NCI-H526 treated with DMSO at 0.1 percent for 48 hours (cell line): ENCODE measurements around the gene LRRC14B.

Source experiments
- DNase-seq: peaks from one replicate; lab custom pipeline; 2025; lab: John Stamatoyannopoulos, UW

LRRC14B gene

GRCh38 chr5:174876-175465 is 16.3 kb upstream of the LRRC14B start:
- no peak for DNase-seq

- DNase-seq, result no peak
Measured at GRCh38 chr5:176296-176823, 14.9 kb upstream of the LRRC14B start.

- DNase-seq, result no peak
Measured at GRCh38 chr5:178110-178509, 13.2 kb upstream of the LRRC14B start.

- no peak for DNase-seq
Measured at GRCh38 chr5:179401-179800, 11.9 kb upstream of the LRRC14B start.

GRCh38 chr5:180286-180918 is 10.9 kb upstream of the LRRC14B start:
- no peak for DNase-seq

GRCh38 chr5:181160-181559 is 10.1 kb upstream of the LRRC14B start:
- DNase-seq, result no peak

- DNase-seq, result no peak
Measured at GRCh38 chr5:181566-181965, 9.7 kb upstream of the LRRC14B start.

- no peak for DNase-seq
Measured at GRCh38 chr5:182126-182525, 9.2 kb upstream of the LRRC14B start.

GRCh38 chr5:184471-184870 is 6.8 kb upstream of the LRRC14B start:
- DNase-seq, result no peak

GRCh38 chr5:185095-186070 is 5.9 kb upstream of the LRRC14B start:
- DNase-seq, result no peak

GRCh38 chr5:186091-187041 is 4.9 kb upstream of the LRRC14B start:
- DNase-seq, result no peak

- DNase-seq, result no peak
Measured at GRCh38 chr5:187042-187431, 4.3 kb upstream of the LRRC14B start.

- DNase-seq, result no peak
Measured at GRCh38 chr5:187617-188451, 3.5 kb upstream of the LRRC14B start.

GRCh38 chr5:188488-189481 is 2.5 kb upstream of the LRRC14B start:
- DNase-seq, result peak; percentile 71

GRCh38 chr5:189486-189885 is 1.8 kb upstream of the LRRC14B start:
- DNase-seq, result no peak

- DNase-seq, result no peak
Measured at GRCh38 chr5:189976-190365, 1.3 kb upstream of the LRRC14B start.

GRCh38 chr5:190366-191035 is 794 bp upstream of the LRRC14B start:
- DNase-seq, result peak; percentile 16

- no peak for DNase-seq
Measured at GRCh38 chr5:191949-192690, 825 bp downstream of the LRRC14B start.
